A204.1 (cell line): ENCODE measurements around the gene ZNF141.
"Not testable (repeated sequence)": the region's sequence is repeated elsewhere in the genome, so short reads cannot be mapped to it uniquely, and the experiment has no call there.

Experiments
- FAIRE-seq: peaks from 2 replicates; lab custom pipeline; 2012; peaks lifted over from hg19 to GRCh38; lab: Jason Lieb, UNC

The ZNF141 gene

DNA sequence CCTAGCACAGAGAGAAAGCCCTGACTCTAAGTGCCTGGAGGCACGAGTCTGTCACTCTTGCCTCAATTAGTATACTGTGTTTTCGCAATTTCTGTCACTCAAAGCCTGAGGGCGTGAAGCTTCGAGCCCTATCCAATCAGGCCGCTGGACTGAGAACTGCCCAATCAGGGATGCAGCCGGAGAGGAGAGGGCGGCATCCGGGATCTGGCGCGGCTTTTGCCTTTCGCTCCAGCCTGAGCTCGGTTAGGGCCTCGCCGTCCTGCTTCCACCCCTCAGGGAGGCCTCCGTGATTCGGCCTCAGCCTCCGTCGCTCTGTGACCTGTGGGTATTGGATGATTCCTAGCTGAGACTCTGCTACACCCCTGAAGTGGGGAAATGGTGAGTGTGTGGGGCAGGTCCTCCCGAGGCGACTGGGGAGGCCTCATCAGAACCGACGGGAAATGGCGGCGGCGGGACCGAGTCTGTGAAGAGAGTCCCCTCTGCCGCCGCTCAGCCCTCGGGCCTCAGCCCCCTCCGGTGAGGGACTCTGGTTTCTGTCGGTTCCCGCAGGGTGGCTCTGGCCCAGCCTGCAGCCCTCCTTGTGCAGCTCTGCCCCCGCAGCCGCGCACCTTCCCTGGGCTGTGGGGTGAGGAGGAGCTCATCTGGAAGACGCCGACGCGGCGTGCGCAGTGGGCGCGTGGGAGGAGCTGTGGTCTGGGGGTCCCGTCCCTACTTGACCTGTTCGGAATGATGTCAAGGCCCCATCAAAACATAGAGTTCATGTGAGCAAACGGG lies 48.5 kb downstream of the ZNF141 start:
- no peak for FAIRE-seq

DNA sequence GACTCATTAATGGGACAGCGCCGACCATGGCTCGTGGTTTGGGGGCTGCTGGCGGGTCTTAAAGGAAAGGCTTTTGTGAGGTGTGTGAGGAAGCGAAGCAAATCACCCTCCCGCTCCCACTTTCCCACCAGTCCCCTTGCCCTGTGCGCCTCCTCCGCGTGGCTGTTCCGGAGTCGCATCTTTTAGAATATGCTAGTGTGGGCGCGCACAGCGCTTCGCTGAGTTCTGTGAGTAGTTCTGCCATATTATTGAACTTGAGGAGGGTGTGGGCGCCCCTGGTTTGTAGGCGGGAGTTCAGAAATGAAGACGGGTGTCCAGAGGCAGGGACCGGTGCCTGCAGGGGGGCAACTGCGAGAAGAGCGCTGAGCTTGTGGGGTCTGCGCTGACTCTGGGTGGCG lies 49.1 kb downstream of the ZNF141 start:
- FAIRE-seq: no peak

DNA sequence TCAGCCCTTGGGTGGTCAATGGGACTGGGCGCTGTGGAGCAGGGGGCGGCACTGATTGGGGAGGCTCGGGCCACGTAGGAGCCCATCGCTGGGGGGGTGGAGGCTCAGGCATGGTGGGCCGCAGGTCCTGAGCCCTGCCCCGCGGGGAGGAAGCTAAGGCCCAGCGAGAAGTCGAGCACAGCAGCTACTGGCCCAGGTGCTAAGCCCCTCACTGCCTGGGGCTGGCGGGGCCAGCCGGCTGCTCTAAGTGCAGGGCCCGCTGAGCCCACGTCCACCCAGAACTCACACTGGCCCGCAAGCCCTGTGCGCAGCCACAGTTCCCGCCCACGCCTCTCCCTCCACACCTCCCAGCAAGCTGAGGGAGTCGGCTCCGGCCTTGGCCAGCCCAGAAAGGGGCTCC lies 66.4 kb downstream of the ZNF141 start:
- FAIRE-seq: no peak

DNA sequence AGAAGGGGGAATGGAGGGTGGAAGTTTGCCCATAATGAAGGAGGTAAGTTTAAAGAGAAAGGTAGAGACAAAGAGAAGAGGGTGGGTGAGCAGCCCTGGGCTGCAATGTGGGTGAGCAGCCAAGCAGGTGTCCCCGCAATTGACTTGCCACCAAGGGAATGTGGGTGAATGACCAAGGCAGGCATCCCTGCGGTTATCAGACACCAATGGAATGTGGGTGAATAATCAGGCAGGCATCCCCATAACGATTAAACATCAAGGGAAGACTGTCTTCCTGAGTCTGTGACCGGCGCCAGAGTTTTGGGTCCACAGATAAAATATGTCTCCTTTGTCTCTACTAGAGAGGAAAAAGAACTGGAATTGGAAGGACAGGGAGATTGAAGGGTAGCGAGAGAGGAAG lies 70.7 kb downstream of the ZNF141 start:
- not testable (repeated sequence) for FAIRE-seq

DNA sequence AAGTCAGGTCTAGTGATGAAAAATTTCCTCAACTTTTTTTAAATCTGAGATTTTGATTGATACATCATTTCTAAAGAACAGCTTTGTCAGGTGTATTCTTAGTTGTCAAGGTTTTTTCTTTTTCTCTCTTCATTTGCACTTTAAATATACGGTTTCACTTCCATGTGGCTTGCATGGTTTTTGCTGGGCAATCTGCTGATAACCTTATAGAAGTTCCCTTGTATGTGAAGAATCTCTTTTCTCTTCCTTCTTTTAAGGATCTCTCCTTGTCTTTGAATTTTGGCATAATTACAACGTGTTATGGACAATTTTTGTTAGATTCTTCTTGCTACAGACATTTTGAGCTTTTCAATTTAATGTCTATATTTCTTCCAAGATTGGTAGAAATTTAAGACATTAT lies 85.0 kb downstream of the ZNF141 start:
- no peak for FAIRE-seq
